Measurements from ENCODE around the gene SLC32A1. TPM values are rescaled to one million over a fixed set of nuclear protein-coding genes. Genes with fewer than 3 reads are reported as not detected.

SLC32A1 gene
- total and polyA plus RNA-seq, 2 donors (not counting 3 experiments of a cell fraction or from before 2014, with no cell fraction given) = 0.04 TPM; not detected in 1

- intact Hi-C loops (cut with micrococcal nuclease) (no loop called here), dilution Hi-C loops (cut with MboI; ENCODE audit: extremely low pct_ligation_motif_present, low sequenced_read_pairs) (no loop called here)
- no peaks in the 10 kb centered on the region for H3K9me3 ChIP-seq (replicated peaks; ENCODE audit: control insufficient read depth, insufficient read depth, low read length)
- H3K4me3 ChIP-seq (replicated peaks in 1 of 3; ENCODE audit: insufficient read depth in 1 of 3, low read depth in 1 of 3, low read length in 3 of 3) = no peak overlapping the region
- no peaks in the 10 kb centered on the region for H3K79me2 ChIP-seq (ENCODE audit: control insufficient read depth, insufficient read depth, low read length)
- no peak overlapping the region for H3K27ac ChIP-seq (ENCODE audit: insufficient read depth, low read depth, low read length)
- BruUV-seq (replicated peaks) = no TSS peak
- H3K4me2 ChIP-seq (ENCODE audit: insufficient read depth, low read length) = no peak overlapping the region
- ChIA-PET CTCF (interaction anchor here (0.6 to 4.5 kb wide), 6 partner anchors 8 to 153 kb away, joined by 3 to 37 read pairs (median 4); no protein-coding TSS in a partner anchor), POLR2A (no interaction called here)
- H4K20me1 ChIP-seq (replicated peaks; ENCODE audit: control insufficient read depth, extremely low read depth, insufficient read depth, low read length) = no peaks in the 10 kb centered on the region
- peaks cover 92 to 98% of the 10 kb centered on the region in 2 experiments for H3K27me3 ChIP-seq (ENCODE audit: control insufficient read depth in 2 of 2, insufficient read depth in 2 of 2, low read length in 2 of 2)
- FAIRE-seq = no peak
- H2AFZ ChIP-seq (ENCODE audit: low read depth, low read length) = no peak overlapping the region
- H3K9ac ChIP-seq (replicated peaks; ENCODE audit: extremely low read depth, insufficient read depth, low read length) = no peak overlapping the region
- no peak for DNase-seq (ENCODE audit: low read depth, low spot score)
- no peaks in the 10 kb centered on the region for H3K4me1 ChIP-seq (ENCODE audit: control insufficient read depth, extremely low read depth, insufficient read depth, low read length)
- TF ChIP-seq POLR2AphosphoS5 (IDR thresholded peaks at IDR 0.05; ENCODE audit: insufficient read depth, low read depth, low read length) (no peak), EZH2 (IDR thresholded peaks at IDR 0.05; ENCODE audit: borderline replicate concordance, low read depth, low read length, severe bottlenecking) (peak; percentile 41)
- no peaks in the 10 kb centered on the region for H3K9me1 ChIP-seq (replicated peaks; ENCODE audit: control insufficient read depth, extremely low read depth, insufficient read depth, low read length)
- H3K36me3 ChIP-seq (ENCODE audit: control insufficient read depth in 2 of 2, extremely low read depth in 1 of 2, insufficient read depth in 2 of 2, low read length in 2 of 2) = no peaks in the 10 kb centered on the region
Measured at GRCh38 chr20:38723017-38723847, 1.1 kb upstream of the SLC32A1 start.

- Histone ChIP-seq H3K27me3 (ENCODE audit: control insufficient read depth in 2 of 2, insufficient read depth in 2 of 2, low read length in 2 of 2) (peaks cover 92 to 98% of the 10 kb centered on the region in 2 experiments), H3K4me1 (ENCODE audit: control insufficient read depth, extremely low read depth, insufficient read depth, low read length) (no peaks in the 10 kb centered on the region), H3K4me3 (replicated peaks in 1 of 3; ENCODE audit: insufficient read depth in 1 of 3, low read depth in 1 of 3, low read length in 3 of 3) (no peak overlapping the region), H2AFZ (ENCODE audit: low read depth, low read length) (no peak overlapping the region), H3K9me1 (replicated peaks; ENCODE audit: control insufficient read depth, extremely low read depth, insufficient read depth, low read length) (no peaks in the 10 kb centered on the region), H3K9ac (replicated peaks; ENCODE audit: extremely low read depth, insufficient read depth, low read length) (no peak overlapping the region), H3K27ac (ENCODE audit: insufficient read depth, low read depth, low read length) (no peak overlapping the region), H3K9me3 (replicated peaks; ENCODE audit: control insufficient read depth, insufficient read depth, low read length) (no peaks in the 10 kb centered on the region), H4K20me1 (replicated peaks; ENCODE audit: control insufficient read depth, extremely low read depth, insufficient read depth, low read length) (no peaks in the 10 kb centered on the region), H3K36me3 (ENCODE audit: control insufficient read depth in 2 of 2, extremely low read depth in 1 of 2, insufficient read depth in 2 of 2, low read length in 2 of 2) (no peaks in the 10 kb centered on the region), H3K4me2 (ENCODE audit: insufficient read depth, low read length) (no peak overlapping the region), H3K79me2 (ENCODE audit: control insufficient read depth, insufficient read depth, low read length) (no peaks in the 10 kb centered on the region)
- FAIRE-seq (no peak), DNase-seq (ENCODE audit: low read depth, low spot score) (no peak)
- TF ChIP-seq POLR2A (IDR thresholded peaks at IDR 0.05; ENCODE audit: low read depth, low read length) (no peak), JUN (IDR thresholded peaks at IDR 0.05; ENCODE audit: borderline replicate concordance, insufficient read depth, insufficient read length, low read depth) (no peak), MAX (IDR thresholded peaks at IDR 0.05; ENCODE audit: insufficient read depth, insufficient read length) (no peak), POLR2AphosphoS5 (IDR thresholded peaks at IDR 0.05; ENCODE audit: insufficient read depth, low read depth, low read length) (no peak), FOS (IDR thresholded peaks at IDR 0.05; ENCODE audit: borderline replicate concordance, insufficient read depth, low read length) (no peak), MYC (IDR thresholded peaks at IDR 0.05; ENCODE audit: low read depth, low read length) (no peak), GATA2 (IDR thresholded peaks at IDR 0.05; ENCODE audit: insufficient read depth, insufficient read length, low read depth, low read length) (no peak), EZH2 (IDR thresholded peaks at IDR 0.05; ENCODE audit: borderline replicate concordance, low read depth, low read length, severe bottlenecking) (peak; percentile 92)
- BruUV-seq (replicated peaks) = no TSS peak
- dilution Hi-C loops (cut with MboI; ENCODE audit: extremely low pct_ligation_motif_present, low sequenced_read_pairs) = no loop called here
- ChIA-PET CTCF (interaction anchor here (0.8 to 4.5 kb wide), 11 partner anchors 9 to 210 kb away, joined by 3 to 37 read pairs (median 5); no protein-coding TSS in a partner anchor), POLR2A (no interaction called here)
- intact Hi-C loops (cut with micrococcal nuclease) = no loop called here
Measured at GRCh38 chr20:38724626-38725147, 401 bp downstream of the SLC32A1 start.

Data from endothelial cell of umbilical vein (primary cell).